Measurements from ENCODE around the gene BAG5. TPM values are rescaled to one million over a fixed set of nuclear protein-coding genes. Genes with fewer than 3 reads are reported as not detected.

BAG5 gene
- total and polyA plus RNA-seq, 2 of the 4 experiments (the other 2 are of a cell fraction), result 6.7 to 22.2 TPM

DNA sequence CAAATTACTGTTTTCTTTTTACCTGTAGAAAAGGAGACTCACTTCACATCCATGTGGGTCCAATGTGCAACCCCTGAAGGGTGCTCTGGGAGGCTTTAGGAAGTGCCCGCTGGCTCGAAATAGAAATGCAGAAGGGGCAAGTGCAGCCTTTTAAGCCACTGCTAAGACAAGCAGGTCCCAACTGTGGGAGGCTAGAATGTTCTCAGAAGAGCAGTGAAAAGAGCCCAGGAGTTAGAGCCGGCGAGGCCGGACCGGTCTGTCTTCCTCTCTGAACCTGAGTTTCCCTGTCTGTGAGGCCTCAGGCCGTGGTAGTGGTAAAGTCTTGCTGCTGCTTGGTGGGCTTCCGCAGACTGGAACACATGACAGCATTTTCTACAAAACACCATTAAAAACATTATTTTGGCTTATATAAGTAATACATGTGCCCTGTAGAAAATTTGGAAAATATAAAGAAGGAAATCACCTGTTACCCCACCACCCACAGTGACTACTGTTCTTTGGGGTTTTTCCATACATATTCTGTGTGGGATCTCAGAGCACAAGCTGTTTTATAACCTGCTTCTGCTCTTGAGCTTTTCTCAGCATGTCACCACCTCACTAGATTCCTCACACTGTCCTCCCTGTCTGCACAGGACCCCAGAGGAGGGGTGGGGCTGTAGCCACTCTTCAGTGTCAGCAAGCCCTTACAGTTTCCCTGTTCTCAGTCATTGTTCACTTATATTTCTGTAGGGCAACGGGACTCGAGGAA lies 45.9 kb downstream of the BAG5 start:
- no TSS peak for BruUV-seq (replicated peaks)
- Histone ChIP-seq H4K5ac (ENCODE audit: low read depth, low read length) (no peak overlapping the region), H3K14ac (replicated peaks; ENCODE audit: low read depth, low read length) (no peak overlapping the region), H4K8ac (ENCODE audit: low read depth in 2 of 2, low read length in 2 of 2) (no peak overlapping the region), H3K9me1 (ENCODE audit: insufficient read depth, low read length) (no peaks in the 10 kb centered on the region), H4K91ac (ENCODE audit: insufficient read depth, low read depth, low read length) (no peak overlapping the region), H2BK15ac (ENCODE audit: low read depth, low read length) (no peak overlapping the region), H2BK120ac (ENCODE audit: low read depth, low read length) (no peak overlapping the region), H3K4me3 (ENCODE audit: insufficient read depth, low read depth, low read length) (no peak overlapping the region), H3K4me1 (ENCODE audit: control insufficient read depth, insufficient read depth, low read length) (peaks cover 20% of the 10 kb centered on the region), H3K27me3 (ENCODE audit: control insufficient read depth, insufficient read depth, low read length) (no peaks in the 10 kb centered on the region), H2BK5ac (ENCODE audit: low read depth, low read length, poor library complexity, severe bottlenecking) (no peak overlapping the region), H2AFZ (replicated peaks; ENCODE audit: low read length, poor library complexity) (no peak overlapping the region), H3K36me3 (ENCODE audit: control insufficient read depth, insufficient read depth, low read length) (peaks cover 4% of the 10 kb centered on the region; the same call in 1 of the 2 replicates), H2AK9ac (replicated peaks; ENCODE audit: low read depth, low read length, poor library complexity) (no peak overlapping the region), H4K20me1 (ENCODE audit: insufficient read depth, low read length) (peaks cover 24% of the 10 kb centered on the region), H3K23ac (ENCODE audit: low read depth, low read length) (no peak overlapping the region), H3K4ac (ENCODE audit: low read depth, low read length) (no peak overlapping the region), H3K18ac (ENCODE audit: low read depth, low read length) (no peak overlapping the region), H3K9me3 (ENCODE audit: control insufficient read depth, insufficient read depth, low read length) (no peaks in the 10 kb centered on the region), H3K4me2 (ENCODE audit: low read depth, low read length) (no peak overlapping the region), H3K56ac (ENCODE audit: extremely low read depth, insufficient read depth, low read length) (no peak overlapping the region), H3K9ac (ENCODE audit: low read depth, low read length) (no peak overlapping the region), H2BK20ac (ENCODE audit: low read depth, low read length) (no peak overlapping the region), H3K79me1 (ENCODE audit: low read depth in 1 of 2, low read length in 2 of 2) (0 out of 4 replicates have a peak, but pooled peaks cover 0 to 7% of the 10 kb centered on the region in 2 experiments), H3K27ac (ENCODE audit: insufficient read depth, low read length) (no peak overlapping the region), H2AK5ac (ENCODE audit: low read depth, low read length) (no peak overlapping the region)
- CTCF ChIA-PET, result no interaction called here
- TF ChIP-seq CEBPB (IDR thresholded peaks at IDR 0.05; ENCODE audit: low read depth, low read length), result no peak
- TF ChIP-seq MAZ (IDR thresholded peaks at IDR 0.05; ENCODE audit: borderline replicate concordance, low read depth, low read length), result no peak
- TF ChIP-seq MXI1 (IDR thresholded peaks at IDR 0.05; ENCODE audit: borderline replicate concordance, low read depth, low read length), result no peak
- TF ChIP-seq, protein P1, sequence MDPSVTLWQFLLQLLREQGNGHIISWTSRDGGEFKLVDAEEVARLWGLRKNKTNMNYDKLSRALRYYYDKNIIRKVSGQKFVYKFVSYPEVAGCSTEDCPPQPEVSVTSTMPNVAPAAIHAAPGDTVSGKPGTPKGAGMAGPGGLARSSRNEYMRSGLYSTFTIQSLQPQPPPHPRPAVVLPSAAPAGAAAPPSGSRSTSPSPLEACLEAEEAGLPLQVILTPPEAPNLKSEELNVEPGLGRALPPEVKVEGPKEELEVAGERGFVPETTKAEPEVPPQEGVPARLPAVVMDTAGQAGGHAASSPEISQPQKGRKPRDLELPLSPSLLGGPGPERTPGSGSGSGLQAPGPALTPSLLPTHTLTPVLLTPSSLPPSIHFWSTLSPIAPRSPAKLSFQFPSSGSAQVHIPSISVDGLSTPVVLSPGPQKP (IDR thresholded peaks at IDR 0.05; ENCODE audit: borderline replicate concordance, low read depth, low read length), result no peak
- no peak for TF ChIP-seq FOS (IDR thresholded peaks at IDR 0.05; ENCODE audit: low read depth, low read length)
- TF ChIP-seq RAD21 (IDR thresholded peaks at IDR 0.05; ENCODE audit: low read length), result no peak
- no peak for TF ChIP-seq POLR2A (IDR thresholded peaks at IDR 0.05; ENCODE audit: low read depth, low read length)
- ATAC-seq (ENCODE audit: low read depth) (no peak), DNase-seq (no peak)
- POLR2A ChIA-PET (ENCODE audit: unreplicated experiment), result no interaction called here
- intact Hi-C loops (cut with micrococcal nuclease), result no loop called here
- WGBS, 2 experiments (ENCODE audit: extremely low coverage in 2 of 2, insufficient read length in 1 of 2), result 84% methylated on average over 6 of the region's 10 CpGs; no CpG with 5 or more reads in 1 of the 2 experiments
- in situ Hi-C loops (cut with MboI; ENCODE audit: low sequenced_read_pairs), result no loop called here
- dilution Hi-C loops (cut with HindIII; ENCODE audit: low sequenced_read_pairs, unreplicated experiment), result no loop called here
